CD14-positive monocyte (primary cell): ENCODE measurements around the gene NRM. TPM values are rescaled to one million over a fixed set of nuclear protein-coding genes. Genes with fewer than 3 reads are reported as not detected.

Experiments
- DNase-seq, 3 donors: peaks; one replicate each; pipeline ENCODE4 v3.0.0-alpha.2; 2011 to 2022
- H2AFZ ChIP-seq: 2 replicates; pipeline ENCODE4 v1.6.0; 2012; ENCODE audit warnings: mild to moderate bottlenecking, low read depth, low read length, inconsistent platforms; ENCODE audit not compliant: insufficient read depth, poor library complexity, severe bottlenecking
- H3K27ac ChIP-seq, 2 donors: 1 replicate in 1 of 2; 2 replicates in 1 of 2; pipeline ENCODE4 v1.5.1; 2012 to 2013; ENCODE audit warnings: low read length in 2 of 2, control low read depth in 1 of 2, inconsistent platforms in 1 of 2, low read depth in 1 of 2, mild to moderate bottlenecking in 1 of 2
- H3K27me3 ChIP-seq, 2 donors: one replicate each; pipeline versions ENCODE4 v1.6.0 to v1.6.1; 2011 to 2013; ENCODE audit warnings: low read length in 2 of 2; ENCODE audit not compliant: control insufficient read depth in 2 of 2, insufficient read depth in 2 of 2
- H3K36me3 ChIP-seq, 2 donors: replicated peaks in 1 of 2; 1 replicate in 1 of 2; 2 replicates in 1 of 2; pipeline versions ENCODE4 v1.5.1 to v1.6.1; 2012 to 2013; ENCODE audit warnings: low read length in 2 of 2, control low read depth in 1 of 2, inconsistent platforms in 1 of 2, mild to moderate bottlenecking in 1 of 2; ENCODE audit not compliant: insufficient read depth in 2 of 2, control insufficient read depth in 1 of 2
- H3K4me1 ChIP-seq, 2 donors: 1 replicate in 1 of 2; 2 replicates in 1 of 2; pipeline versions ENCODE4 v1.5.1 to v1.6.1; 2012 to 2013; ENCODE audit warnings: low read length in 2 of 2, control low read depth in 1 of 2, inconsistent platforms in 1 of 2, mild to moderate bottlenecking in 1 of 2, moderate library complexity in 1 of 2; ENCODE audit not compliant: insufficient read depth in 2 of 2, control insufficient read depth in 1 of 2
- H3K4me2 ChIP-seq: replicated peaks from 2 replicates; pipeline ENCODE3; 2012; ENCODE audit warnings: low read length, moderate library complexity, mild to moderate bottlenecking; ENCODE audit not compliant: poor library complexity, severe bottlenecking; ENCODE audit errors: extremely low read depth
- H3K4me3 ChIP-seq, 3 experiments: fragments of 200-600 bp in 1 of 3; sonication (generic) in 1 of 3; replicated peaks in 1 of 3; 1 replicate in 2 of 3; 2 replicates in 1 of 3; pipeline ENCODE4 v1.5.1; 2011 to 2013; ENCODE audit warnings: low read length in 3 of 3, mild to moderate bottlenecking in 3 of 3, control low read depth in 2 of 3, low read depth in 2 of 3, inconsistent platforms in 1 of 3, moderate library complexity in 1 of 3
- H3K79me2 ChIP-seq: 2 replicates; pipeline ENCODE4 v1.6.0; 2012; ENCODE audit warnings: mild to moderate bottlenecking, control low read depth, inconsistent platforms, low read length, moderate library complexity; ENCODE audit not compliant: insufficient read depth
- H3K9ac ChIP-seq: 2 replicates; pipeline ENCODE4 v1.6.0; 2017; ENCODE audit warnings: low read length, mild to moderate bottlenecking; ENCODE audit not compliant: insufficient read depth, poor library complexity, severe bottlenecking
- H3K9me3 ChIP-seq, 2 donors: replicated peaks in 1 of 2; 1 replicate in 1 of 2; 2 replicates in 1 of 2; pipeline versions ENCODE4 v1.5.1 to v1.6.1; 2012 to 2013; ENCODE audit warnings: low read length in 2 of 2, control low read depth in 1 of 2; ENCODE audit not compliant: control insufficient read depth in 1 of 2, insufficient read depth in 1 of 2
- H4K20me1 ChIP-seq: 2 replicates; pipeline ENCODE4 v1.6.0; 2012; ENCODE audit warnings: mild to moderate bottlenecking, low read length, control low read depth, moderate library complexity; ENCODE audit not compliant: insufficient read depth
- H3K27ac Mint-ChIP-seq, 7 donors: one replicate each; pipeline ENCODE4 v1.8.0; 2020; ENCODE audit warnings: mild to moderate bottlenecking in 7 of 7, mixed read lengths in 7 of 7, moderate library complexity in 6 of 7, inconsistent platforms in 2 of 7
- H3K27me3 Mint-ChIP-seq, 3 donors: one replicate each; pipeline ENCODE4 v1.8.0; 2021 to 2022; ENCODE audit warnings: low read depth in 3 of 3, mild to moderate bottlenecking in 3 of 3, mixed read lengths in 3 of 3, moderate library complexity in 3 of 3, inconsistent platforms in 1 of 3
- H3K36me3 Mint-ChIP-seq, 2 donors: one replicate each; pipeline ENCODE4 v1.8.0; 2020; ENCODE audit warnings: mixed read lengths in 2 of 2, inconsistent platforms in 1 of 2, mild to moderate bottlenecking in 1 of 2
- H3K4me1 Mint-ChIP-seq: one replicate; pipeline ENCODE4 v1.8.0; 2020; ENCODE audit warnings: mild to moderate bottlenecking, mixed read lengths
- H3K4me3 Mint-ChIP-seq, 2 donors: one replicate each; pipeline ENCODE4 v1.8.0; 2020; ENCODE audit warnings: mild to moderate bottlenecking in 2 of 2, mixed read lengths in 2 of 2, moderate library complexity in 1 of 2
- H3K9me3 Mint-ChIP-seq, 7 donors: one replicate each; pipeline ENCODE4 v1.8.0; 2020 to 2022; ENCODE audit warnings: mixed read lengths in 7 of 7, mild to moderate bottlenecking in 6 of 7, moderate library complexity in 6 of 7, inconsistent platforms in 2 of 7
- WGBS: methylation state at CpG from one replicate; pipeline ENCODE4 v1.1.5; 2013; ENCODE audit warnings: missing lambda C conversion rate; ENCODE audit not compliant: insufficient coverage; 5-methylcytosine and 5-hydroxymethylcytosine counted together
- intact Hi-C, 2 donors: fragments of 100-400 bp; cut with micrococcal nuclease; formaldehyde crosslinking; loops; one replicate each; pipeline versions ENCODE4 v1.15.0 to v1.15.1; 2023
- polyA plus RNA-seq, 3 donors: library from polyadenylated mRNA; depleted of rRNA in 1 of 3; unstranded in 2 of 3; stranded (reverse) in 1 of 3; fragments of 300-500 nt in 2 of 3; fragments of >200 nt in 1 of 3; fragmentation: Illumina TruSeq in 2 of 3; gene quantifications; 1 replicate in 2 of 3; 2 replicates in 1 of 3; pipeline ENCODE4 v1.2.3, GENCODE V29; 2012 to 2021
- TF ChIP-seq, protein P1 (sequence below): fragments of 200-600 bp; IDR thresholded peaks from one replicate; pipeline ENCODE4 v1.8.0; 2022; ENCODE audit warnings: antibody characterized with exemption, mild to moderate bottlenecking

NRM gene
- polyA plus RNA-seq, 3 donors: 25.9 to 36.0 (median 35.0) TPM

DNA sequence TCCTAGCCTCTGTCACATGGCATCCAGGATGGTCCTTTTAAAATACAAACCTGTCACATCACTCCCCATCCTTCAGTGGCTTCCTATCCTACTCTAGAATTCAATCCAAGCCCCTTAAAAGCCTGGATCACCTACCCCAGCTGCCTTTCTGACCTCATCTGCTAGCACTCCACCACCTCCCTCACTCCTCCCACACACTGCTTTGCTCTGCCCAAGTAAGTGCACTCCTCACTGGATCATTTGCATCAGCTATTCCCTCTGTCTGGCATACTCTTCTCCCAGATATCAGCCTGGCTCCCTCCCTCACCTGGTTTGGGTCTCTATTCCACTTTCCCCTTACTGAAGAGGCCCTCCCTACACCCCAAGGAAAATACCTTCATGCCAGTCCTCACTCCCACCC is 33.3 kb downstream of the NRM start:
- no peak overlapping the region for H2AFZ ChIP-seq
- Mint-ChIP-seq H3K4me3 (no peak overlapping the region), H3K27me3 (peaks cover 0 to 1% (median 0%) of the 10 kb centered on the region in 3 donors), H3K27ac (peak overlapping the region in 5 of 7 donors; percentile 43 to 87 (median 66)), H3K9me3 (no peaks in the 10 kb centered on the region), H3K4me1 (peaks cover 15% of the 10 kb centered on the region), H3K36me3 (peaks cover 80 to 97% of the 10 kb centered on the region in 2 donors)
- H3K27ac ChIP-seq: peak overlapping the region in 1 of 2 donors; percentile 58
- no peak for DNase-seq
- TF ChIP-seq, protein P1, sequence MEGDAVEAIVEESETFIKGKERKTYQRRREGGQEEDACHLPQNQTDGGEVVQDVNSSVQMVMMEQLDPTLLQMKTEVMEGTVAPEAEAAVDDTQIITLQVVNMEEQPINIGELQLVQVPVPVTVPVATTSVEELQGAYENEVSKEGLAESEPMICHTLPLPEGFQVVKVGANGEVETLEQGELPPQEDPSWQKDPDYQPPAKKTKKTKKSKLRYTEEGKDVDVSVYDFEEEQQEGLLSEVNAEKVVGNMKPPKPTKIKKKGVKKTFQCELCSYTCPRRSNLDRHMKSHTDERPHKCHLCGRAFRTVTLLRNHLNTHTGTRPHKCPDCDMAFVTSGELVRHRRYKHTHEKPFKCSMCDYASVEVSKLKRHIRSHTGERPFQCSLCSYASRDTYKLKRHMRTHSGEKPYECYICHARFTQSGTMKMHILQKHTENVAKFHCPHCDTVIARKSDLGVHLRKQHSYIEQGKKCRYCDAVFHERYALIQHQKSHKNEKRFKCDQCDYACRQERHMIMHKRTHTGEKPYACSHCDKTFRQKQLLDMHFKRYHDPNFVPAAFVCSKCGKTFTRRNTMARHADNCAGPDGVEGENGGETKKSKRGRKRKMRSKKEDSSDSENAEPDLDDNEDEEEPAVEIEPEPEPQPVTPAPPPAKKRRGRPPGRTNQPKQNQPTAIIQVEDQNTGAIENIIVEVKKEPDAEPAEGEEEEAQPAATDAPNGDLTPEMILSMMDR: no peak
- no peaks in the 10 kb centered on the region for H3K9me3 ChIP-seq
- H3K4me2 ChIP-seq: no peak overlapping the region
- peaks cover 13 to 16% of the 10 kb centered on the region in 2 donors for H3K4me1 ChIP-seq
- H3K4me3 ChIP-seq: no peak overlapping the region
- intact Hi-C loops: no loop called here
- no peak overlapping the region for H3K9ac ChIP-seq
- no peaks in the 10 kb centered on the region for H3K27me3 ChIP-seq
- H4K20me1 ChIP-seq: peaks cover 13% of the 10 kb centered on the region
- H3K79me2 ChIP-seq: no peaks in the 10 kb centered on the region
- peaks cover 87 to 96% of the 10 kb centered on the region in 2 donors for H3K36me3 ChIP-seq

DNA sequence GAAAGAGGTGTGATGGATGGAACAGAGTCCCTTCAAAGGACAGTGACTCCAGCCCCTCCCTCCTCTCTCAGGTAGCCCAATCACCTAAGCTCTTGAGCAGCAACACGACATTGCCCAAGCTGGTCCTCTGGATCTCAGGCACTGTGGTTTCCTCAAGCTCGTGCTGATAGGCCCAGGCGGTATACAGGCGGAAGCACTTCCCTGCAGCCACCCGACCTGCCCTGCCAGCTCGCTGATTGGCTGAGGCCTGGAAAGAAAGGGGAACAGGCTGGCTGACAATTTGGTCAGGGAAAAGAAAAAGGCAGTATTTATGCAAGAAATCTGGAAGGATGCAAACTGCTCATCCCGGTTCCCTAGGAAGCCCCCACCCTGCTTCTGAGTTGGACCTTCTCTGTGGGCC is 34.3 kb downstream of the NRM start:
- intact Hi-C loops: no loop called here
- WGBS: 17% methylated on average over 6 of the region's 7 CpGs
- Histone ChIP-seq H3K9me3 (no peaks in the 10 kb centered on the region), H3K4me2 (no peak overlapping the region), H3K9ac (no peak overlapping the region), H3K79me2 (no peaks in the 10 kb centered on the region), H3K27ac (peak overlapping the region; percentile 15 to 58), H4K20me1 (peaks cover 13% of the 10 kb centered on the region), H2AFZ (no peak overlapping the region), H3K27me3 (no peaks in the 10 kb centered on the region), H3K4me1 (peaks cover 13 to 16% of the 10 kb centered on the region in 2 donors), H3K36me3 (peaks cover 87 to 96% of the 10 kb centered on the region in 2 donors), H3K4me3 (no peak overlapping the region)
- H3K27me3 Mint-ChIP-seq: peaks cover 0 to 1% (median 0%) of the 10 kb centered on the region in 3 donors
- TF ChIP-seq, protein P1: no peak
- H3K4me1 Mint-ChIP-seq: peaks cover 15% of the 10 kb centered on the region
- DNase-seq: peak; percentile 58 to 81 (median 68)
- no peaks in the 10 kb centered on the region for H3K9me3 Mint-ChIP-seq
- peaks cover 79 to 97% of the 10 kb centered on the region in 2 donors for H3K36me3 Mint-ChIP-seq
- H3K4me3 Mint-ChIP-seq: no peak overlapping the region
- peak overlapping the region; percentile 13 to 87 (median 71) for H3K27ac Mint-ChIP-seq
